Astrocyte of the hippocampus (primary cell): ENCODE data around the gene POLN.

Experiments
- DNase-seq: peaks from one replicate; pipeline ENCODE4 v3.0.0; 2011; ENCODE audit warnings: low read depth, low spot score

Gene POLN

GRCh38 chr4:2071252-2071911 is 170.5 kb downstream of the POLN start:
- no peak for DNase-seq

- no peak for DNase-seq
Observed at GRCh38 chr4:2070421-2071251, 171.3 kb downstream of the POLN start.

GRCh38 chr4:2069986-2070385 is 171.9 kb downstream of the POLN start:
- no peak for DNase-seq

- DNase-seq, result no peak
Observed at GRCh38 chr4:2069161-2069971, 172.6 kb downstream of the POLN start.

GRCh38 chr4:2068566-2068965 is 173.4 kb downstream of the POLN start:
- DNase-seq, result no peak

- no peak for DNase-seq
Observed at GRCh38 chr4:2068198-2068470, 173.8 kb downstream of the POLN start.

- DNase-seq, result no peak
Observed at GRCh38 chr4:2067446-2068197, 174.3 kb downstream of the POLN start.

- DNase-seq, result no peak
Observed at GRCh38 chr4:2066571-2067445, 175.1 kb downstream of the POLN start.

GRCh38 chr4:2066011-2066551 is 175.8 kb downstream of the POLN start:
- DNase-seq, result no peak

- DNase-seq, result no peak
Observed at GRCh38 chr4:2065106-2065930, 176.6 kb downstream of the POLN start.

- no peak for DNase-seq
Observed at GRCh38 chr4:2064276-2064991, 177.5 kb downstream of the POLN start.

- DNase-seq, result no peak
Observed at GRCh38 chr4:2063557-2064275, 178.2 kb downstream of the POLN start.

GRCh38 chr4:2062808-2063524 is 179.0 kb downstream of the POLN start:
- DNase-seq, result no peak

GRCh38 chr4:2062168-2062807 is 179.6 kb downstream of the POLN start:
- no peak for DNase-seq

GRCh38 chr4:2061186-2062131 is 180.5 kb downstream of the POLN start:
- DNase-seq, result no peak

- DNase-seq, result no peak
Observed at GRCh38 chr4:2060611-2061185, 181.2 kb downstream of the POLN start.
